Liver (tissue), 9 donors: ENCODE measurements around the gene C1orf50. TPM values are rescaled to one million over a fixed set of nuclear protein-coding genes. Genes with fewer than 3 reads are reported as not detected.

Experiments
- DNase-seq: peaks from one replicate; pipeline ENCODE4 v3.0.0-alpha.2; 2017; ENCODE audit warnings: low spot score
- H3K27ac ChIP-seq, 2 donors: one replicate each; pipeline ENCODE4 v1.7.0; 2013; ENCODE audit warnings: inconsistent platforms in 2 of 2, low read length in 2 of 2, control low read depth in 1 of 2, low read depth in 1 of 2, mild to moderate bottlenecking in 1 of 2
- H3K27me3 ChIP-seq, 4 donors: one replicate each; pipeline versions ENCODE4 v1.6.1 to v1.7.0; 2013; ENCODE audit warnings: low read length in 3 of 4, inconsistent platforms in 1 of 4, mild to moderate bottlenecking in 1 of 4, moderate library complexity in 1 of 4; ENCODE audit not compliant: control insufficient read depth in 4 of 4, insufficient read depth in 4 of 4
- H3K36me3 ChIP-seq, 4 donors: one replicate each; pipeline versions ENCODE4 v1.6.1 to v1.7.0; 2013; ENCODE audit warnings: low read length in 3 of 4, mild to moderate bottlenecking in 3 of 4, low read depth in 1 of 4, moderate library complexity in 1 of 4; ENCODE audit not compliant: control insufficient read depth in 4 of 4, insufficient read depth in 3 of 4
- H3K4me1 ChIP-seq, 4 donors: one replicate each; pipeline versions ENCODE4 v1.6.1 to v1.7.0; 2013; ENCODE audit warnings: low read length in 3 of 4, mild to moderate bottlenecking in 3 of 4, moderate library complexity in 1 of 4; ENCODE audit not compliant: control insufficient read depth in 4 of 4, insufficient read depth in 4 of 4
- H3K4me3 ChIP-seq, 3 donors: one replicate each; pipeline versions ENCODE4 v1.6.1 to v1.7.0; 2013; ENCODE audit warnings: low read length in 3 of 3, control low read depth in 1 of 3, low read depth in 1 of 3, mild to moderate bottlenecking in 1 of 3
- H3K9ac ChIP-seq, 2 donors: one replicate each; pipeline ENCODE4 v1.7.0; 2013; ENCODE audit warnings: low read length in 2 of 2, mild to moderate bottlenecking in 2 of 2, moderate library complexity in 2 of 2, control low read depth in 1 of 2, low read depth in 1 of 2
- H3K9me3 ChIP-seq, 4 donors: one replicate each; pipeline versions ENCODE4 v1.6.1 to v1.7.0; 2013; ENCODE audit warnings: low read length in 3 of 4; ENCODE audit not compliant: control insufficient read depth in 4 of 4
- EGR1 ChIP-seq, 2 donors: IDR thresholded peaks; 2 replicates each; pipeline ENCODE4 v1.6.1; 2016 to 2018; ENCODE audit warnings: antibody characterized with exemption in 2 of 2, low read depth in 2 of 2
- FOXA1 ChIP-seq: IDR thresholded peaks from 2 replicates; pipeline ENCODE4 v1.6.1; 2016; ENCODE audit warnings: antibody characterized with exemption
- FOXA2 ChIP-seq: IDR thresholded peaks from 2 replicates; pipeline ENCODE4 v1.6.1; 2016; ENCODE audit warnings: antibody characterized with exemption
- GABPA ChIP-seq, 2 donors: IDR thresholded peaks in 1 of 2; conservative IDR thresholded peaks in 1 of 2; 2 replicates each; pipeline ENCODE4 v1.6.1; 2016; ENCODE audit warnings: antibody characterized with exemption in 2 of 2, mild to moderate bottlenecking in 1 of 2, moderate library complexity in 1 of 2
- HNF4A ChIP-seq, 2 donors: conservative IDR thresholded peaks; 2 replicates each; pipeline ENCODE4 v1.6.1; 2016; ENCODE audit warnings: antibody characterized with exemption in 2 of 2, mild to moderate bottlenecking in 2 of 2
- HNF4G ChIP-seq: IDR thresholded peaks from 2 replicates; pipeline ENCODE4 v1.6.1; 2016; ENCODE audit warnings: antibody characterized with exemption
- JUND ChIP-seq, 2 donors: IDR thresholded peaks; 2 replicates each; pipeline ENCODE4 v1.6.1; 2016; ENCODE audit warnings: antibody characterized with exemption in 2 of 2
- NR2F2 ChIP-seq: IDR thresholded peaks from 2 replicates; pipeline ENCODE4 v1.6.1; 2016; ENCODE audit warnings: antibody characterized with exemption
- RAD21 ChIP-seq, 2 donors: IDR thresholded peaks; 2 replicates each; pipeline ENCODE4 v1.6.1; 2016; ENCODE audit warnings: antibody characterized with exemption in 2 of 2, mild to moderate bottlenecking in 2 of 2
- RXRA ChIP-seq, 2 donors: IDR thresholded peaks; 2 replicates each; pipeline ENCODE4 v1.6.1; 2017 to 2018; ENCODE audit warnings: antibody characterized with exemption in 2 of 2, mild to moderate bottlenecking in 1 of 2
- SP1 ChIP-seq: IDR thresholded peaks from 2 replicates; pipeline ENCODE4 v1.6.1; 2018; ENCODE audit warnings: antibody characterized with exemption, mild to moderate bottlenecking
- TAF1 ChIP-seq: conservative IDR thresholded peaks from 2 replicates; pipeline ENCODE4 v1.6.1; 2016; ENCODE audit warnings: antibody characterized with exemption, mild to moderate bottlenecking
- YY1 ChIP-seq: IDR thresholded peaks from 2 replicates; pipeline ENCODE4 v1.6.1; 2016; ENCODE audit warnings: antibody characterized with exemption, mild to moderate bottlenecking
- WGBS: extraction: QIAGEN DNeasy Blood & Tissue Kit; methylation state at CpG from one replicate; pipeline ENCODE4 v1.1.7; 2013; 5-methylcytosine and 5-hydroxymethylcytosine counted together
- polyA plus RNA-seq, 2 donors: library from polyadenylated mRNA; stranded (reverse) in 1 of 2; unstranded in 1 of 2; fragments of 200-250 nt in 1 of 2; fragments of >200 nt in 1 of 2; fragmentation: Nextera tagmentation in 1 of 2; extraction: Ambion mirVana in 1 of 2; gene quantifications; one replicate each; pipeline versions ENCODE4 v1.2.1 to v1.2.3, GENCODE V29; 2013 to 2015
- total RNA-seq, 2 donors: library from RNA; depleted of rRNA; stranded (reverse); fragments of >200 nt; gene quantifications; one replicate each; pipeline ENCODE4 v1.2.3, GENCODE V29; 2014
- TF ChIP-seq, protein P1 (sequence below): IDR thresholded peaks from 2 replicates; pipeline ENCODE4 v1.6.1; 2016; ENCODE audit warnings: antibody characterized with exemption
- TF ChIP-seq, protein P2 (sequence below): IDR thresholded peaks from 2 replicates; pipeline ENCODE4 v1.6.1; 2016; ENCODE audit warnings: antibody characterized with exemption
- TF ChIP-seq, protein P3 (sequence below): IDR thresholded peaks from 2 replicates; pipeline ENCODE4 v1.6.1; 2016; ENCODE audit warnings: antibody characterized with exemption, mild to moderate bottlenecking
- TF ChIP-seq, protein P4 (sequence below): IDR thresholded peaks from 2 replicates; pipeline ENCODE4 v1.6.1; 2016; ENCODE audit warnings: antibody characterized with exemption
- TF ChIP-seq, protein P5 (sequence below): fragments of 150-350 bp; IDR thresholded peaks from 2 replicates; pipeline ENCODE4 v1.5.1; 2017; ENCODE audit warnings: improper control_type of control experiment, low read depth, low read length; ENCODE audit not compliant: missing input control
- donor health status: healthy.
- donor health status: healthy.
- donor health status: healthy.
- donor health status: healthy.
- donor health status: healthy.

C1orf50 gene
- total and polyA plus RNA-seq, 4 donors: 2.6 to 5.8 (median 3.5) TPM

DNA sequence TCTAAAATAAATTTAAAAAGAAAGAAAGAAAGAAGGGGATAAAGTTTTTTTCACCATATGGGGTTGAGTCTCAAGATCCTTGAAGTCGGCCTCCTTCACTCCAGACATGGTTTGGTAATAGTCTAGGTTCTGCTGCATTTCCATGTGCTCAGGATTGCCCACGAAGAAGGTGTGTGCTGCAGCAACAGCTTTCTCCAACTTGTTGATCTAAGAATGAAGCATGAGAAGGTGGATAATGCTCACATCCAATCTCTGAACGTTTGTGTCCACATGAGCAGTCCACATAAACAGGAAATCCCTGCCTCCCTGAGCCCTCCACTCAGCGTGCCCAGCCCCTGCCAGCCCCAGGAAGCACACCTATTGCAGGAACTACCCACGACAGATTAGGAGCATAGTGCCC lies 4.8 kb upstream of the C1orf50 start:
- Histone ChIP-seq H3K9ac (no peak overlapping the region), H3K36me3 (peaks cover 6 to 24% (median 13%) of the 10 kb centered on the region in 4 donors), H3K27ac (no peak overlapping the region), H3K27me3 (no peaks in the 10 kb centered on the region), H3K9me3 (no peaks in the 10 kb centered on the region), H3K4me3 (no peak overlapping the region), H3K4me1 (peaks cover 3 to 16% (median 11%) of the 10 kb centered on the region in 4 donors)
- DNase-seq: no peak
- WGBS: 79% methylated on average over 5 of the region's 5 CpGs
- TF ChIP-seq FOXA2 (no peak), RXRA (IDR thresholded peaks at IDR 0.05) (no peak), HNF4G (no peak), RAD21 (IDR thresholded peaks at IDR 0.05) (no peak), HNF4A (conservative IDR thresholded peaks at IDR 0.05) (no peak), TAF1 (no peak), EGR1 (IDR thresholded peaks at IDR 0.05; ENCODE audit: low read depth in 2 of 2) (no peak), SP1 (no peak), FOXA1 (no peak), YY1 (no peak), JUND (IDR thresholded peaks at IDR 0.05) (no peak), NR2F2 (no peak), GABPA (IDR thresholded peaks at IDR 0.05 in 1 of 2, conservative IDR thresholded peaks at IDR 0.05 in 1 of 2) (no peak)
- TF ChIP-seq, protein P1, sequence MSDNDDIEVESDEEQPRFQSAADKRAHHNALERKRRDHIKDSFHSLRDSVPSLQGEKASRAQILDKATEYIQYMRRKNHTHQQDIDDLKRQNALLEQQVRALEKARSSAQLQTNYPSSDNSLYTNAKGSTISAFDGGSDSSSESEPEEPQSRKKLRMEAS: no peak
- TF ChIP-seq, protein P2, sequence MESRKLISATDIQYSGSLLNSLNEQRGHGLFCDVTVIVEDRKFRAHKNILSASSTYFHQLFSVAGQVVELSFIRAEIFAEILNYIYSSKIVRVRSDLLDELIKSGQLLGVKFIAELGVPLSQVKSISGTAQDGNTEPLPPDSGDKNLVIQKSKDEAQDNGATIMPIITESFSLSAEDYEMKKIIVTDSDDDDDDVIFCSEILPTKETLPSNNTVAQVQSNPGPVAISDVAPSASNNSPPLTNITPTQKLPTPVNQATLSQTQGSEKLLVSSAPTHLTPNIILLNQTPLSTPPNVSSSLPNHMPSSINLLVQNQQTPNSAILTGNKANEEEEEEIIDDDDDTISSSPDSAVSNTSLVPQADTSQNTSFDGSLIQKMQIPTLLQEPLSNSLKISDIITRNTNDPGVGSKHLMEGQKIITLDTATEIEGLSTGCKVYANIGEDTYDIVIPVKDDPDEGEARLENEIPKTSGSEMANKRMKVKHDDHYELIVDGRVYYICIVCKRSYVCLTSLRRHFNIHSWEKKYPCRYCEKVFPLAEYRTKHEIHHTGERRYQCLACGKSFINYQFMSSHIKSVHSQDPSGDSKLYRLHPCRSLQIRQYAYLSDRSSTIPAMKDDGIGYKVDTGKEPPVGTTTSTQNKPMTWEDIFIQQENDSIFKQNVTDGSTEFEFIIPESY: no peak
- TF ChIP-seq, protein P3, sequence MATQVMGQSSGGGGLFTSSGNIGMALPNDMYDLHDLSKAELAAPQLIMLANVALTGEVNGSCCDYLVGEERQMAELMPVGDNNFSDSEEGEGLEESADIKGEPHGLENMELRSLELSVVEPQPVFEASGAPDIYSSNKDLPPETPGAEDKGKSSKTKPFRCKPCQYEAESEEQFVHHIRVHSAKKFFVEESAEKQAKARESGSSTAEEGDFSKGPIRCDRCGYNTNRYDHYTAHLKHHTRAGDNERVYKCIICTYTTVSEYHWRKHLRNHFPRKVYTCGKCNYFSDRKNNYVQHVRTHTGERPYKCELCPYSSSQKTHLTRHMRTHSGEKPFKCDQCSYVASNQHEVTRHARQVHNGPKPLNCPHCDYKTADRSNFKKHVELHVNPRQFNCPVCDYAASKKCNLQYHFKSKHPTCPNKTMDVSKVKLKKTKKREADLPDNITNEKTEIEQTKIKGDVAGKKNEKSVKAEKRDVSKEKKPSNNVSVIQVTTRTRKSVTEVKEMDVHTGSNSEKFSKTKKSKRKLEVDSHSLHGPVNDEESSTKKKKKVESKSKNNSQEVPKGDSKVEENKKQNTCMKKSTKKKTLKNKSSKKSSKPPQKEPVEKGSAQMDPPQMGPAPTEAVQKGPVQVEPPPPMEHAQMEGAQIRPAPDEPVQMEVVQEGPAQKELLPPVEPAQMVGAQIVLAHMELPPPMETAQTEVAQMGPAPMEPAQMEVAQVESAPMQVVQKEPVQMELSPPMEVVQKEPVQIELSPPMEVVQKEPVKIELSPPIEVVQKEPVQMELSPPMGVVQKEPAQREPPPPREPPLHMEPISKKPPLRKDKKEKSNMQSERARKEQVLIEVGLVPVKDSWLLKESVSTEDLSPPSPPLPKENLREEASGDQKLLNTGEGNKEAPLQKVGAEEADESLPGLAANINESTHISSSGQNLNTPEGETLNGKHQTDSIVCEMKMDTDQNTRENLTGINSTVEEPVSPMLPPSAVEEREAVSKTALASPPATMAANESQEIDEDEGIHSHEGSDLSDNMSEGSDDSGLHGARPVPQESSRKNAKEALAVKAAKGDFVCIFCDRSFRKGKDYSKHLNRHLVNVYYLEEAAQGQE: no peak
- TF ChIP-seq, protein P4, sequence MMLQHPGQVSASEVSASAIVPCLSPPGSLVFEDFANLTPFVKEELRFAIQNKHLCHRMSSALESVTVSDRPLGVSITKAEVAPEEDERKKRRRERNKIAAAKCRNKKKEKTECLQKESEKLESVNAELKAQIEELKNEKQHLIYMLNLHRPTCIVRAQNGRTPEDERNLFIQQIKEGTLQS: no peak
- TF ChIP-seq, protein P5, sequence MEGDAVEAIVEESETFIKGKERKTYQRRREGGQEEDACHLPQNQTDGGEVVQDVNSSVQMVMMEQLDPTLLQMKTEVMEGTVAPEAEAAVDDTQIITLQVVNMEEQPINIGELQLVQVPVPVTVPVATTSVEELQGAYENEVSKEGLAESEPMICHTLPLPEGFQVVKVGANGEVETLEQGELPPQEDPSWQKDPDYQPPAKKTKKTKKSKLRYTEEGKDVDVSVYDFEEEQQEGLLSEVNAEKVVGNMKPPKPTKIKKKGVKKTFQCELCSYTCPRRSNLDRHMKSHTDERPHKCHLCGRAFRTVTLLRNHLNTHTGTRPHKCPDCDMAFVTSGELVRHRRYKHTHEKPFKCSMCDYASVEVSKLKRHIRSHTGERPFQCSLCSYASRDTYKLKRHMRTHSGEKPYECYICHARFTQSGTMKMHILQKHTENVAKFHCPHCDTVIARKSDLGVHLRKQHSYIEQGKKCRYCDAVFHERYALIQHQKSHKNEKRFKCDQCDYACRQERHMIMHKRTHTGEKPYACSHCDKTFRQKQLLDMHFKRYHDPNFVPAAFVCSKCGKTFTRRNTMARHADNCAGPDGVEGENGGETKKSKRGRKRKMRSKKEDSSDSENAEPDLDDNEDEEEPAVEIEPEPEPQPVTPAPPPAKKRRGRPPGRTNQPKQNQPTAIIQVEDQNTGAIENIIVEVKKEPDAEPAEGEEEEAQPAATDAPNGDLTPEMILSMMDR: no peak
